Measurements from ENCODE around the gene TAS2R40. TPM values are rescaled to one million over a fixed set of nuclear protein-coding genes. Genes with fewer than 3 reads are reported as not detected.

Gene TAS2R40
- polyA plus RNA-seq, 1 donor, result not detected

GRCh38 chr7:143225047-143225446 is 3.2 kb downstream of the TAS2R40 start:
- no peak for DNase-seq

GRCh38 chr7:143227806-143228205 is 6.0 kb downstream of the TAS2R40 start:
- DNase-seq, result no peak

GRCh38 chr7:143229054-143229790 is 7.4 kb downstream of the TAS2R40 start:
- DNase-seq, result peak; percentile 26

DNA sequence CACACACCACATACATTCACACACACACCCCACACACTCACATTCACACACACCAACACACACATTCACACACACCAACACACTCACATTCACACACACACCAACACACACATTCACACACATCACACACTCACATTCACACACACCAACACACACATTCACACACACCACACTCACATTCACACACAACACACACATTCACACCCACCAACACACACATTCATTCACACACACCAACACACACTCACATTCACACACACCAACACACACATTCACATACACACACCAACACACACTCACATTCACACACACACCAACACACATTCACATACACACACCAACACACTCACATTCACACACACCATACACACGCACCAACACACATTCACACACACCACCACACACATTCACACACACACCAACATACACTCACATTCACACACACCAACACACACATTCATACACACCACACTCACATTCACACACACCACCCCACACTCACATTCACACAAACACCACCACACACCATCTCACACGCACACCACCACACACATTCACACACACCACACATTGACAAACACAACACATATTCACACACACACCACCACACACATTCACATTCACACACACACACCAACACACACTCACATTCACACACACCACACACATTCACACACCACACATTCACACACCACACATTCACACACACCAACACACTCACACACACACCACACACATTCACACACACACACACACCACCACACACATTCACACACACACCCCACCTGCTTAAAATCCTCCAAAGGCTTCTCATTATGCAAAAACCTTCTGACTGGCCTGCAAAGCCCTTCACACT is 9.0 kb downstream of the TAS2R40 start:
- no peak for DNase-seq

GRCh38 chr7:143233816-143234532 is 12.1 kb downstream of the TAS2R40 start:
- no peak for DNase-seq

- DNase-seq, result no peak
These were observed 12.7 kb downstream of the TAS2R40 start for GRCh38 chr7:143234533-143234875.

DNA sequence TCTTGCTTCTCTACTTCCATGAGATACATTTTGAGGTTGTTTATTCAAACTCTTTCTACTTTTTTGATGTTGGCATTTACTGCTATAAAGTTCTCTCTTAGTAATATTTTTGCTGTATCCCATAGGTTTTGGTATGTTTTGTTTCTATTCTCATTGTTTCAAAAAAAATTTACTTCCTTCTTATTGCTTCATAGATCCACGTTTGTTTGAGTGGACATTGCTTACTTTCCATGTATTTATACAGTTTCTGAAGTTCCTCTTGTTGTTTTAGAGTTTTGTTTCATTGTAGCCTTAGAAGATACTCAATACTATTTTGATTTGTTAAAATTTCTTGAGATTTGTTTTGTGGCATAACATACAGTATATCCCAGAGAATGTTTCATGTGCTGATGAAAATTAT is 13.7 kb downstream of the TAS2R40 start:
- no peak for DNase-seq

DNA sequence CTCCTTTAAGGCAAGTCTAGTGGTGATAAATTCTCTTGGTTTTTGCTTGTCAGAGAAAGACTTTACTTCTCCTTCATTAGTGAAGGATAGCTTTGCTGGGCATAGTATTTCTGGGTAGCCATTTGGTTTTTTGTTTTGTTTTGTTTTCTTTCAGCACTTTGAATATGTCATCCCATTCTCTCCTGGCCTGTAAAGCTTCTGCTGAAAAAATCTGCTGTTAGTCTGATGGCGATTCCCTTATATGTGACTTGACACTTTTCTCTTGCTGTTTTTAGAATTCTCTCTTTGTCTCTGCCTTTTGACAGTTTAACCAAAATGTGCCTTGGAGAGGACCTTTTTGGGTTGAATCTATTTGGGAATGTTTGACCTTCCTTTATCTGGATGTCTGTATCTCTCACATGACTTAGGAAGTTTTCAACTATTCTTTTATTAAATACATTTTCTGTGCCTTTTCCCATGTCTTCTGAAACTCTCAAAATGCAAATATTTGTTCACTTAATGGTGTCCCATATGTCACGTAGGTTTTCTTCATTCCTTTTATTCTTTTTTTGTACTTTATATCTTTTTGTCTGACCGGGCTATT is 14.7 kb downstream of the TAS2R40 start:
- DNase-seq, result no peak

DNA sequence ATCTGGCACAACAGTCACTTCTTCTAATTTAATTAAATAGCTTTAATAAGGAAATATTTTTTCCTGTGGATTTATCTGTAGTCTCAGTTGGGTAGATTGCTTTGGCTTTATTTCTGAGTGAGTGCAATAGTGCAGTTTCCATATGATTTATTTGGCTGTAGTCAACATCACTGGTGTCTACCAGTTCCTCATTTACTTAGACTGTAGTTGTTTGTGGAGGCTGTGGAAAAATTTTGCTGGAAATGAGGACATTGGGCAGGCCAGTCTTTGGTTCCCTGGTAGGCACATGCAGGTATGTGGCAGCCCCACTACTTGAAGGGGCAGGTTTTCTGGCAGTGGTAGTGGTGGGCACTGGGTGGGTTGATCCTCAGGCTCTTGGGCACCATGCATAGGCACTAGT is 15.5 kb downstream of the TAS2R40 start:
- DNase-seq, result no peak

- DNase-seq, result no peak
These were observed 16.6 kb downstream of the TAS2R40 start for GRCh38 chr7:143238289-143238980.

DNA sequence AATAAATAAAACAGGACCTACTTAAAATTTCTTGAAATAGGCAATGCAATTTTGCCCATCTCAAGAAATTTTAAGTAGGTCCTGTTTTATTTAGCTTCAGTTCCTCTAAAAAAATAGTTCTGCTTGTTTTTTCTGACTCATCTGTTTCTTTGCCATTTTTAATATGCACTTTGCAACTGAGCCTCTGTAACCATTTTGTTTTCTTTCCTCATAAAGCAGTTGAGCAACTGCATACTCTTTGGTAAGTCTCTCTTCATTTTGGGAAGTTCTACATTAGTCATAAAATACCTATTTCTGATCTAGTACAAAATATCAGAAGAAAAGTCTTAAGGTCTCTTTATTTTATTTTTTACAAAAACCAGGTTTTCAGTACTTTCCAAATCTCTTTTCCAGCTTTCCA is 18.0 kb downstream of the TAS2R40 start:
- DNase-seq, result no peak

DNA sequence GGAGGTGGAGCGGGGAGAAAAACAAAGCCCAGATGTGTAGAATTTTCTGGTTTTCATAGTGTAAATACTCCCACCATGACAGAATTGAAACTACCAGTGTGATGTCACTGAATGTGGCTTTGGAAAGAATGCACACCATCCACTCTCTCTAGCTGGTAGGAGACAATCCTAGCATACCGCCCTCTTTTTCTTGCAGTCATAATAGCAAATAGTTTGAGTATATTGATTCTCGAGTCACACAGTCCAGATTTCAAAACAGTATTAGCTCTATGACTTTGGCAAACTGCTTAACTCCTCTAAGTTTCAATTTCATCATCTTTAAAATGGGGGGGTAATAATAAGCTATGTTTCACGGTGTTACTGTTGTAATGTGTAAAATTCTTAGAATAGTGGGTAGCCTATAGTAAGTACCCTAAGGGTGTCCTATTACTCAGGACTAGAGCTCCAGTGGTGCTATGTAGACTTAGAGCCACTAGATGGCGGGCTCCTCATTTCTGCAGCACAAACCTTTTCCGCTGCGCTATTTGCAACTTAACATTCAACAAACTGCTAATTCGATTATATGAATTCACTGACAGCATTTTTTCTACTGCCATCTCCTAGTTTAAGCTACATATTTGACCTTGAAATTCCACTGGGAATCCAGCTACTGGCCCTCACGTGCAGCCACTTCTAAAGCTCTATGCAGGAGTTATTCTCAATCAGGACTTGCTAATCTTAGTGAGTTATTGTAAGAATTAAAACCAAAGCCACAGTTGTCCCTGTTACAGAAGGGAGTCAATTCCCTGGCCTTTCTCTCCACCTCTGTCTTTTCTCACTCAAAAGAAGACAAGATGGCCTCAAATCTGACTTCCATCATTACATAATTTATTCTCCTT is 18.7 kb downstream of the TAS2R40 start:
- peak; percentile 77 for DNase-seq

- DNase-seq, result no peak
These were observed 20.5 kb downstream of the TAS2R40 start for GRCh38 chr7:143242306-143242705.

- DNase-seq, result no peak
These were observed 21.3 kb downstream of the TAS2R40 start for GRCh38 chr7:143243111-143243510.

- no peak for DNase-seq
These were observed 21.8 kb downstream of the TAS2R40 start for GRCh38 chr7:143243614-143244013.

DNA sequence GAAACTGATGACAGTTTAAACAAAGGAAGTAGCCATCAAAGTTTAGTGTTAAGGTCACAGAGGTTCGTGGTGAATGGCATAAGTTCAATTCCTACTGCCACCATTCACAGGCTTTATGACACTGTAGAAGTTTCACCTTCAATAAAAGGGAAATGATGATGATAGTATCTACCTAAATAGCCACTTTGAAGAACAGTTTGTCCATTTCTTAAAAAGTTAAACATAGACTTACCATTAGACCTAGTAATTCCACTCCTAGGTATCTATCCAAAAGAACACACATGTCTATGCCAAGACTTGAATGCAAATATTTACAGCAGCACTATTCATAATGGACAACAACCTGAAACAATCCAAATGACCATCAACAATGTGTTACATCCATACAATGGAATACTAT is 22.5 kb downstream of the TAS2R40 start:
- DNase-seq, result no peak

DNA sequence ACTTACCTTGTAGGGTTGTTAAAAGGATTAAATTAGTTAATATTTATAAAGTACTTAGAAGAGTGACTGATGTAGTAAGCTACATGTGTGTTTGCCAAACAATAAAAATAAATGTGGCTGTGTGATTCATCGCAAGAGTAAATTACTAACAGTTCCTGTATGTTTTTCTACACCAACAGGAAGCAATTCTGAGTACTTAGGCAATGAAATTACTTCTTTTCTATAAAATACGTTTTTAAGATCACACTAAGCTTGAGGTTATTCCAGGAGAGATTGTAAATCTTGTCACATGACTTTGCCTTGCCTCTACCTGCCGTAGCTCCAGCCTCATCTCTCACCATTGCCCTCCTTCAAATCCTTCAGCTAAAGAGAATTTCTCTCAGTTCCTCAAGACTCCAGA is 23.3 kb downstream of the TAS2R40 start:
- DNase-seq, result no peak

GRCh38 chr7:143247372-143247771 is 25.5 kb downstream of the TAS2R40 start:
- DNase-seq, result no peak

- DNase-seq, result no peak
These were observed 27.0 kb downstream of the TAS2R40 start for GRCh38 chr7:143248761-143249354.

- DNase-seq, result no peak
These were observed 28.4 kb downstream of the TAS2R40 start for GRCh38 chr7:143250199-143250598.

DNA sequence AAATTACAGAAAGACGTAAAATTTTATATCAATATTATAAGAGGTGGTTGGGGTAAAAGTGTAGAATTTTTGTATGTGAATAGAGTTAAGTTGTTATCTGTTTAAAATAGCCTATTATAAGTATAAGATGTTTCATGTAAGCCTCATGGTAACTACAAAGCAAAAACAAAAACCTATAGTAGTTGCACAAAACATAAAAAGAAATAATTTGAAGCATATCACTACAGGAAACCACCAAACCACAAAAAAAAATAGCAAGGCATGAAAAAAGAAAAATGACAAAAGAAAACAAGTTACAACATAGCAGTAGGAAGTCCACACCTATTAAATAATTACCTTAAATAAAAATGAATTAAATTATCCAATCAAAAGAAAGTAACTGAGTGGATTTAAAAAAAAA is 29.0 kb downstream of the TAS2R40 start:
- DNase-seq, result no peak

Data from hindlimb muscle (tissue), 1 donor.